WTC11 (cell line): ENCODE measurements around the gene SMAD7.

Experiments
- ATF6 ChIP-seq: sonication (generic); formaldehyde crosslinking; IDR thresholded peaks from 2 replicates; pipeline ENCODE4 v1.8.1; 2023; ENCODE audit warnings: mild to moderate bottlenecking, missing genetic modification reagents
- CREM ChIP-seq: sonication (generic); formaldehyde crosslinking; IDR thresholded peaks from 2 replicates; pipeline ENCODE4 v1.8.1; 2022; ENCODE audit warnings: mild to moderate bottlenecking, missing genetic modification reagents, moderate library complexity
- CTCF ChIP-seq: fragments of 200-600 bp; IDR thresholded peaks from 2 replicates; pipeline ENCODE4 v1.8.0; 2022; ENCODE audit warnings: antibody characterized with exemption
- HMGXB4 ChIP-seq: sonication (generic); formaldehyde crosslinking; IDR thresholded peaks from 2 replicates; pipeline ENCODE4 v1.8.1; 2023; ENCODE audit warnings: mild to moderate bottlenecking, moderate library complexity, missing genetic modification reagents
- IRF2 ChIP-seq: sonication (generic); formaldehyde crosslinking; IDR thresholded peaks from 2 replicates; pipeline ENCODE4 v1.8.0; 2022; ENCODE audit warnings: low read depth, missing genetic modification reagents, borderline replicate concordance
- JUN ChIP-seq: sonication (generic); formaldehyde crosslinking; IDR thresholded peaks from 2 replicates; pipeline ENCODE4 v1.8.0; 2023; ENCODE audit warnings: mild to moderate bottlenecking, missing genetic modification reagents
- NFYB ChIP-seq: sonication (generic); formaldehyde crosslinking; conservative IDR thresholded peaks from 2 replicates; pipeline ENCODE4 v1.8.0; 2022; ENCODE audit warnings: low read depth, missing genetic modification reagents
- PRDM15 ChIP-seq: sonication (generic); formaldehyde crosslinking; IDR thresholded peaks from 2 replicates; pipeline ENCODE4 v1.8.0; 2022; ENCODE audit warnings: missing genetic modification reagents
- SMAD4 ChIP-seq: sonication (generic); formaldehyde crosslinking; IDR thresholded peaks from 2 replicates; pipeline ENCODE4 v1.8.0; 2022; ENCODE audit warnings: mild to moderate bottlenecking, missing genetic modification reagents
- TEAD1 ChIP-seq: sonication (generic); formaldehyde crosslinking; IDR thresholded peaks from 2 replicates; pipeline ENCODE4 v1.8.0; 2022; ENCODE audit warnings: mild to moderate bottlenecking, missing genetic modification reagents
- TP53 ChIP-seq: sonication (generic); formaldehyde crosslinking; IDR thresholded peaks from 2 replicates; pipeline ENCODE4 v1.8.1; 2023; ENCODE audit warnings: mild to moderate bottlenecking, missing genetic modification reagents
- ZMAT4 ChIP-seq: fragments of 250-450 bp; sonication (Bioruptor Pico); IDR thresholded peaks from 2 replicates; pipeline ENCODE4 v1.9.0; 2021; ENCODE audit warnings: mild to moderate bottlenecking
- ZNF121 ChIP-seq: sonication (generic); formaldehyde crosslinking; IDR thresholded peaks from 2 replicates; pipeline ENCODE4 v1.8.0; 2023; ENCODE audit warnings: missing genetic modification reagents
- ZNF416 ChIP-seq: fragments of 250-450 bp; sonication (Bioruptor Pico); IDR thresholded peaks from 2 replicates; pipeline ENCODE4 v1.9.0; 2021; ENCODE audit warnings: mild to moderate bottlenecking, inconsistent platforms

GRCh38 chr18:48915626-48916425 lies 34.9 kb downstream of the SMAD7 start:
- no peak for TF ChIP-seq IRF2 (CRISPR knock-in tag)
- TF ChIP-seq CTCF, result no peak
- TF ChIP-seq HMGXB4 (CRISPR knock-in tag), result no peak
- no peak for TF ChIP-seq ATF6 (CRISPR knock-in tag)
- no peak for TF ChIP-seq TEAD1 (CRISPR knock-in tag)
- no peak for TF ChIP-seq PRDM15 (CRISPR knock-in tag)
- TF ChIP-seq ZNF416 (CRISPR knock-in tag), result no peak
- TF ChIP-seq ZMAT4 (CRISPR knock-in tag), result no peak
- no peak for TF ChIP-seq TP53
- no peak for TF ChIP-seq NFYB (CRISPR knock-in tag)
- no peak for TF ChIP-seq SMAD4 (CRISPR knock-in tag)
- TF ChIP-seq ZNF121 (CRISPR knock-in tag), result no peak
- TF ChIP-seq JUN (CRISPR knock-in tag), result no peak
- TF ChIP-seq CREM (CRISPR knock-in tag), result no peak
